ENCODE data around the gene GTF3C4. TPM values are rescaled to one million over a fixed set of nuclear protein-coding genes. Genes with fewer than 3 reads are reported as not detected.

The GTF3C4 gene
- total and polyA plus RNA-seq, 2 experiments from 2014 or later: 6.1 to 19.2 TPM

- Histone ChIP-seq H3K4me1 (ENCODE audit: insufficient read depth) (no peaks in the 10 kb centered on the region), H3K79me2 (no peaks in the 10 kb centered on the region), H3K4me3 (no peak overlapping the region), H2AFZ (no peak overlapping the region), H3K27ac (no peak overlapping the region), H4K20me1 (ENCODE audit: insufficient read depth, poor library complexity, severe bottlenecking) (no peaks in the 10 kb centered on the region), H3K9me2 (replicated peaks; ENCODE audit: insufficient read depth) (no peaks in the 10 kb centered on the region), H3K9me3 (ENCODE audit: low read depth) (no peaks in the 10 kb centered on the region), H3K4me2 (no peak overlapping the region), H3K36me3 (replicated peaks; ENCODE audit: insufficient read depth, low read depth) (no peaks in the 10 kb centered on the region), H3K27me3 (no peaks in the 10 kb centered on the region)
- TF ChIP-seq EZH2 (IDR thresholded peaks at IDR 0.05; ENCODE audit: borderline replicate concordance) (no peak), EZH2phosphoT487 (IDR thresholded peaks at IDR 0.05; ENCODE audit: low read depth, severe bottlenecking, unreplicated experiment) (no peak)
- TF ChIP-seq, protein P1, sequence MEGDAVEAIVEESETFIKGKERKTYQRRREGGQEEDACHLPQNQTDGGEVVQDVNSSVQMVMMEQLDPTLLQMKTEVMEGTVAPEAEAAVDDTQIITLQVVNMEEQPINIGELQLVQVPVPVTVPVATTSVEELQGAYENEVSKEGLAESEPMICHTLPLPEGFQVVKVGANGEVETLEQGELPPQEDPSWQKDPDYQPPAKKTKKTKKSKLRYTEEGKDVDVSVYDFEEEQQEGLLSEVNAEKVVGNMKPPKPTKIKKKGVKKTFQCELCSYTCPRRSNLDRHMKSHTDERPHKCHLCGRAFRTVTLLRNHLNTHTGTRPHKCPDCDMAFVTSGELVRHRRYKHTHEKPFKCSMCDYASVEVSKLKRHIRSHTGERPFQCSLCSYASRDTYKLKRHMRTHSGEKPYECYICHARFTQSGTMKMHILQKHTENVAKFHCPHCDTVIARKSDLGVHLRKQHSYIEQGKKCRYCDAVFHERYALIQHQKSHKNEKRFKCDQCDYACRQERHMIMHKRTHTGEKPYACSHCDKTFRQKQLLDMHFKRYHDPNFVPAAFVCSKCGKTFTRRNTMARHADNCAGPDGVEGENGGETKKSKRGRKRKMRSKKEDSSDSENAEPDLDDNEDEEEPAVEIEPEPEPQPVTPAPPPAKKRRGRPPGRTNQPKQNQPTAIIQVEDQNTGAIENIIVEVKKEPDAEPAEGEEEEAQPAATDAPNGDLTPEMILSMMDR (IDR thresholded peaks at IDR 0.05; ENCODE audit: poor library complexity): no peak
- DNase-seq (ENCODE audit: low spot score): no peak
- WGBS (ENCODE audit: low lambda C conversion rate, missing lambda C conversion rate): 61% methylated on average over 2 of the region's 2 CpGs
These were observed 23.9 kb downstream of the GTF3C4 start for GRCh38 chr9:132694144-132694543.

DNA sequence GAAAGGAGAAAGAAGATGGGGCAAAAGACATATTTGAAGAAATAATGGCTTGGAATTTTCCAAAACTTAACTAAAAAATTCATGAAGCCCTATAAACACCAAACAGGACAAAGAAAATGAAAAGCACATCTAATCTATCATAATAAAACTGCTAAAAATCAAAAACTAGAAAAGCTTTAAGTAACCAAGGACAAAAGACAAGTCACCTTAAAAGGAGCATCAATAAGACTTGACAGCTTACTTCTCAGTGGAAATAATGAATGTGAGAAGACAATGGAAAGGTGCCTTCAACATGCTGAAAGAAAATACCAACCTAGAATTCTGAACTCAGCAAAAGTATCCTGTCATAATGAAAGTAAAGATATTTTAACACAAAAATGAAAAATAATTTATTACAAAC lies 27.0 kb downstream of the GTF3C4 start:
- Histone ChIP-seq H4K20me1 (ENCODE audit: insufficient read depth, poor library complexity, severe bottlenecking) (no peaks in the 10 kb centered on the region), H3K27me3 (no peaks in the 10 kb centered on the region), H3K36me3 (replicated peaks; ENCODE audit: insufficient read depth, low read depth) (no peaks in the 10 kb centered on the region), H2AFZ (no peak overlapping the region), H3K27ac (no peak overlapping the region), H3K4me3 (no peak overlapping the region), H3K9me2 (replicated peaks; ENCODE audit: insufficient read depth) (no peaks in the 10 kb centered on the region), H3K9me3 (ENCODE audit: low read depth) (no peaks in the 10 kb centered on the region), H3K4me1 (ENCODE audit: insufficient read depth) (no peaks in the 10 kb centered on the region), H3K79me2 (no peaks in the 10 kb centered on the region), H3K4me2 (no peak overlapping the region)
- no peak for TF ChIP-seq EZH2phosphoT487 (IDR thresholded peaks at IDR 0.05; ENCODE audit: low read depth, severe bottlenecking, unreplicated experiment)
- TF ChIP-seq, protein P1 (IDR thresholded peaks at IDR 0.05; ENCODE audit: poor library complexity): no peak
- no peak for TF ChIP-seq EZH2 (IDR thresholded peaks at IDR 0.05; ENCODE audit: borderline replicate concordance)
- DNase-seq (ENCODE audit: low spot score): no peak

- Histone ChIP-seq H2AFZ (no peak overlapping the region), H3K9me3 (ENCODE audit: low read depth) (no peaks in the 10 kb centered on the region), H3K36me3 (replicated peaks; ENCODE audit: insufficient read depth, low read depth) (no peaks in the 10 kb centered on the region), H3K4me3 (no peak overlapping the region), H3K9me2 (replicated peaks; ENCODE audit: insufficient read depth) (no peaks in the 10 kb centered on the region), H3K27ac (no peak overlapping the region), H3K27me3 (no peaks in the 10 kb centered on the region), H4K20me1 (ENCODE audit: insufficient read depth, poor library complexity, severe bottlenecking) (no peaks in the 10 kb centered on the region), H3K79me2 (no peaks in the 10 kb centered on the region), H3K4me2 (no peak overlapping the region), H3K4me1 (ENCODE audit: insufficient read depth) (no peaks in the 10 kb centered on the region)
- 76% methylated on average over 4 of the region's 4 CpGs for WGBS (ENCODE audit: low lambda C conversion rate, missing lambda C conversion rate)
- DNase-seq (ENCODE audit: low spot score): no peak
- TF ChIP-seq, protein P1 (IDR thresholded peaks at IDR 0.05; ENCODE audit: poor library complexity): no peak
- no peak for TF ChIP-seq EZH2 (IDR thresholded peaks at IDR 0.05; ENCODE audit: borderline replicate concordance)
- no peak for TF ChIP-seq EZH2phosphoT487 (IDR thresholded peaks at IDR 0.05; ENCODE audit: low read depth, severe bottlenecking, unreplicated experiment)
These were observed 28.7 kb downstream of the GTF3C4 start for GRCh38 chr9:132698989-132699388.

DNA sequence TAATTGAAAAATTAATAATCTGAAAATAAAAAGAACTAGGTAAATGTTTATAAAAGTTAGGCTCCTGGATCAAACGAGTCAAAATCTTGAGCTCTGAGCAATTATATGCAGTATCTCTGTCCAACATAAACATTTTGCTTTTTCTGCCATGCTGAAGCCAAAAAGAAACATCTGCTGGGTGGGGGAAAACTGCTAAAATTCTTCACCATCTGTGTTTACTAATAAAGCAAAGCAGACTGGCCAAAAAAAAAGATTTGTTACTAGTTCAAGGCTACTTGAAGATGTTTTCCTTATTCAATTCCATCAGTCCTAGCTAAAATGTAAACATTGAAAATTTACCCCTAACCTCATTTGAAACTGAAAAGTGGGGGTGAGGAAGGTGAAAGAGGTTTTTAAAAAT lies 29.7 kb downstream of the GTF3C4 start:
- 39% methylated on average over 1 of the region's 1 CpG for WGBS (ENCODE audit: low lambda C conversion rate, missing lambda C conversion rate)

More for the DNA sequence above, 29.7 kb downstream of the GTF3C4 start:
- Histone ChIP-seq H3K4me2 (no peak overlapping the region), H3K9me3 (ENCODE audit: low read depth) (no peaks in the 10 kb centered on the region), H3K79me2 (no peaks in the 10 kb centered on the region), H3K4me3 (no peak overlapping the region), H3K9me2 (replicated peaks; ENCODE audit: insufficient read depth) (no peaks in the 10 kb centered on the region), H3K36me3 (replicated peaks; ENCODE audit: insufficient read depth, low read depth) (no peaks in the 10 kb centered on the region), H3K4me1 (ENCODE audit: insufficient read depth) (no peaks in the 10 kb centered on the region), H2AFZ (no peak overlapping the region), H3K27me3 (no peaks in the 10 kb centered on the region), H4K20me1 (ENCODE audit: insufficient read depth, poor library complexity, severe bottlenecking) (no peaks in the 10 kb centered on the region), H3K27ac (no peak overlapping the region)
- TF ChIP-seq EZH2phosphoT487 (IDR thresholded peaks at IDR 0.05; ENCODE audit: low read depth, severe bottlenecking, unreplicated experiment) (no peak), EZH2 (IDR thresholded peaks at IDR 0.05; ENCODE audit: borderline replicate concordance) (no peak)
- TF ChIP-seq, protein P1 (IDR thresholded peaks at IDR 0.05; ENCODE audit: poor library complexity): no peak
- no peak for DNase-seq (ENCODE audit: low spot score)

Data from hepatocyte (in vitro differentiated cells).